Stimulated activated naive B cell treated with anti-CD40 and anti-IgM and Interleukin-4, amounts not matched to agents 10 μg/mL and 1 μg/mL and 100 μg/mL, for 72 hours (primary cell): ENCODE results near the gene ING5.

Source experiments
- ATAC-seq, 2 donors: fragments of 150-1000 bp; cut with Tn5 transposase; replicated peaks; 2 replicates each; pipeline ENCODE4 v1.10.0; 2021; ENCODE audit warnings: moderate library complexity in 1 of 2
- DNase-seq: peaks from one replicate; pipeline ENCODE4 v3.0.0; 2021
- H3K27ac Mint-ChIP-seq: one replicate; pipeline ENCODE4 v1.8.0; 2022; ENCODE audit warnings: mild to moderate bottlenecking, mixed read lengths
- H3K27me3 Mint-ChIP-seq, 2 donors: one replicate each; pipeline ENCODE4 v1.8.0; 2022; ENCODE audit warnings: mixed read lengths in 2 of 2
- H3K36me3 Mint-ChIP-seq, 2 donors: one replicate each; pipeline ENCODE4 v1.8.0; 2022; ENCODE audit warnings: mixed read lengths in 2 of 2, mild to moderate bottlenecking in 1 of 2
- H3K4me1 Mint-ChIP-seq, 2 donors: one replicate each; pipeline ENCODE4 v1.8.0; 2022; ENCODE audit warnings: mixed read lengths in 2 of 2, mild to moderate bottlenecking in 1 of 2
- H3K4me3 Mint-ChIP-seq, 2 donors: one replicate each; pipeline ENCODE4 v1.8.0; 2022; ENCODE audit warnings: mild to moderate bottlenecking in 2 of 2, mixed read lengths in 2 of 2, moderate library complexity in 1 of 2
- H3K9me3 Mint-ChIP-seq, 2 donors: one replicate each; pipeline ENCODE4 v1.8.0; 2022; ENCODE audit warnings: mixed read lengths in 2 of 2, mild to moderate bottlenecking in 1 of 2

ING5 gene

DNA sequence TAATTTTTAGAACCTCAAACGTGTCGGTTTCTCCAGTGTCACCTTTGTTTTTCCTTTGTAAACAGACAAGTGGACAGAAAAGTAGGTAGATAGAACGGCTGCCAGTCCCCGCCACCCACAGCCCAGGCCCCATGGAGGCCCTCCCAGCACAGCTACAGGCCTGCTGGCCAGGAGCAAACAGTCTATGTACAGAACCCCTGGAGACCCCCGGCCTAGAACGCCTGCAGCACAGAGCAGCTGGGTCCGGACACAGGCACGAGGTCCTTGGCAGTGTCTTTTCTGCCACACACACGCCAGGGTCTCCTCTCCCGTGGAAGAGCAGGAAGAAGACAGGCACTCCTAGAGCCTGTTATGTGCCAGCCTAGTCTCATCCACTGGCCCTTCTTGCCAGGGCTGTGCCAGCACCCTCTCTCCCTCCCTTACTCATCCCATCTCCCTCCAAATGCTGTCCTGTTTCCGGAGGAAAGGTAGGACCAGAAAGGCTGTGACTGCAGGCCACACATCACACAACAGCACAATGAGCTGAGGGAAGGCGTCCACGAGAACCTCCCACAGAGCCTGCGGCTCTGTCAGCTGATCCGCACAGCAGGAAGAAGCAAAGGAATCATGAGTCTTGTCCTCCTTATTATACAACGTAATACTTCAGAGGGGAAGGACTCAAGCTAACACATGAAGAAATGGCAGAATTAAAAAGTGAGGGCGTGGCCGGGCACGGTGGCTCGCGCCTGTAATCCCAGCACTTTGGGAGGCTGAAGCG is 22.9 kb upstream of the ING5 start:
- no peak for DNase-seq
- Mint-ChIP-seq H3K27me3 (no peaks in the 10 kb centered on the region), H3K4me3 (no peak overlapping the region), H3K36me3 (peaks cover 43 to 69% of the 10 kb centered on the region in 2 donors), H3K4me1 (peaks cover 5 to 18% of the 10 kb centered on the region in 2 donors), H3K9me3 (no peaks in the 10 kb centered on the region), H3K27ac (no peak overlapping the region)
- ATAC-seq: no peak

DNA sequence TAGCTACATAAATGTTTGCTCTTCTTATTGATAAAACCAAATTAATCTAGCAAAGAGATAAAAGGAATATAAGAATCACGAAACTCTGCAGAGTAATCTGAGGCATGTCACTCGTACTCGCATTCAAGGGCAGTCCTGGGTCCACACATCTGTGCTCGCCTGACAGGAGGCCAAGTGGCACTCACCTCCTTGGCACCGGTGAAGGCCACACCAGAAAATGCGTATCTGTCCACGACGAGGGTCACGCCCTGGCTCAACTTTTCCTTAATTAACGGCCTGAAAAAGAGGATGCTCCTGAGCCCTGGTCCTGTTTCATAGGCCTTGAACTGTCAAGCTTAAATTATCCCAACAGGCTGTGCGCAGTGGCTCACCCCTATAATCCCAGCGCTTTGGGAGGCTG is 21.8 kb upstream of the ING5 start:
- no peak overlapping the region for H3K4me3 Mint-ChIP-seq
- DNase-seq (no peak), ATAC-seq (no peak)
- no peaks in the 10 kb centered on the region for H3K27me3 Mint-ChIP-seq
- no peaks in the 10 kb centered on the region for H3K9me3 Mint-ChIP-seq
- peaks cover 7 to 25% of the 10 kb centered on the region in 2 donors for H3K4me1 Mint-ChIP-seq
- peaks cover 43 to 72% of the 10 kb centered on the region in 2 donors for H3K36me3 Mint-ChIP-seq
- no peak overlapping the region for H3K27ac Mint-ChIP-seq

DNA sequence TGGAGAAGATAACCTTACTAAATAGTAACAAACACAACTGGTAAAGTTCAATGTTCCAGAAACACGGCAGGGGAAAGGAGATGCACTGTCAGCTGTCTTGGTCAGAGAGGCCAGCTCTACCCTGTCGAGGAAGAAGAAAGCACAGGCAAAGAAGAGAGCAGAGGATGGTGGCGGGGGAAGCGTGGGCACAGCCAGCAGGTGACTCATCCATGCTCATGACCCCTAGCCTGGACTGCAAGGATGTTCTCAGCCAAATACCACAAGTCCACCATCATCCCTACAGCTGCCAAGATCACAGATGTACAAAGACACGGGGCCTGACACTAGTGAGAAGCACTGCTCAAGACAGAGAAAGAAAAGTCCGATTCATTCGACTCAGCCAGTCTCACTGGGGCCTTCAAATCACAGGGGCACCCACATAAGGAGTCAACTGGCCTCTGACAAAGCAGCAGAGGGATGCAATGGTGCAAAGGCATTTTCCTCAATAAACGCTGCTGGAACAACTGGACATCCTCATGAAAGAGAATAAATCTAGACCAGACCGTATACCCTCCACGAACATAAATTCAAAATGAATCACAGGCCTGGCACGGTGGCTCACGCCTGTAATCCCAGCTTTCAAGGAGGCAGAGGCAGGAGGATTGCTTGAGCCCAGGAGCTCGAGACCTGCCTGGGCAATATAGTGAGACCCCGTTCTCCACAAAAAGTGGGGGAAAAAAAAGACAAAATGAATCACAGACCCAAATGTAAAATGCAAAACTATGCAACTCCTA is 20.8 kb upstream of the ING5 start:
- ATAC-seq: no peak
- peaks cover 10 to 32% of the 10 kb centered on the region in 2 donors for H3K4me1 Mint-ChIP-seq
- no peaks in the 10 kb centered on the region for H3K9me3 Mint-ChIP-seq
- DNase-seq: no peak
- no peak overlapping the region for H3K4me3 Mint-ChIP-seq
- peak overlapping the region; percentile 4 for H3K27ac Mint-ChIP-seq
- H3K36me3 Mint-ChIP-seq: peaks cover 39 to 64% of the 10 kb centered on the region in 2 donors
- H3K27me3 Mint-ChIP-seq: no peaks in the 10 kb centered on the region

DNA sequence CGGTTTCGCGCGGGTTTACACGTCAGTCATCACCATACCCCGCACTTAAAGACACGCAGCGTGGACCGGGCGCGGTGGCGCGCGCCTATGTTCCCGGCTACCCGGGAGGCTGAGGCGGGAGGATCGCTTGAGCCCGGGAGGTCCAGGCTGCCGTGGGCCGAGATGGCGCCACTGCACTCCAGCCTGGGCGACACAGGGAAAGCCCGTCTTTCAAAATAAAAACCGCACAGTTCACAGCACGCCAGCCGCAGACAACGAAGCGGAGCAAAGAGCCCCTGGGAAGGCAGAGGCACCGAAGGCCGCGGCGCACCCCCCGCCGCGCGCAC is 15.6 kb upstream of the ING5 start:
- Mint-ChIP-seq H3K4me3 (peak overlapping the region; percentile 89 to 95), H3K9me3 (no peaks in the 10 kb centered on the region), H3K4me1 (peaks cover 17 to 35% of the 10 kb centered on the region in 2 donors), H3K27me3 (no peaks in the 10 kb centered on the region), H3K27ac (peak overlapping the region; percentile 99), H3K36me3 (peaks cover 24 to 34% of the 10 kb centered on the region in 2 donors)
- no peak for DNase-seq
- ATAC-seq: peak; percentile 24 to 35

DNA sequence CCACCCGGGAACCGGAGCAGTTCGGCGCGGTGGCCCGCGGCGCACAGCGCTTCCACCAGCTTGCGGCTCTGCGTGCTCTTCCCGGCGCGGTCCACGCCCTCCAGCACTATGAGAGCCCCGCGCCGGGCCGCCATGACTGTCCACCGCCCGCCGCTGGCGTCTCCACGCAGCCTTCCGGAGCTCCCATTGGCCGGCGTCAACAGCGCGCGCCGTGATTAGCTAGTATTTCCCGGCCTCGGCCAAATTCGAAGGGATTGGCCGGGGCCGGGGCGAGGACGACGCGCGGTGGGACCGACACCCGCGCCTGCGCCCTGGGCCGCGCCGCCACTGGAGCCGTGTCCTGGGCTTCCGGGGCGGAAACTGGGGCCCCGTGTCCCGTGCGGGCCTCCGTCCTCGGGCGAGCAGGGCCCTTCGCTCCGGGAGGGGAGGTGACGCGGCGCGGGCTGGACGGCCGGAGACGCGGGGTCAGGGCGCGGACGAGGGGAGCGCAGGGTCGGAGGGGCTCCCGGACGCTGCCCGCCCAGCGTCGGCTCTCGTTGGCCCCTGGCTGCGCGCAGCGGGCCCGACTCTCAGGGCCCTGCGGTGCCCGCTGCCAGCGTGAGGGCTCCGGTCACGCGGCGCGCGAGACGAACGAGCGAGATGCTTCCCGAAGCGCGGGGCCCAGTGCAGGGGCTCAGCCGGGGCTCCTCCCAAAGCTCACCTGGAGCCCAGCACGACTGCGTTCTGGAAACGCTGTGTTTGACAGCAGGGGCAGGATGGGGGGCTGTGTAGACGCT is 15.0 kb upstream of the ING5 start, which contains the start of gene DTYMK:
TSS of gene DTYMK (minus strand) at position 166 of the 776 bp plus-strand sequence. CDS start at position 134, 32 bp downstream.
- Mint-ChIP-seq H3K4me1 (peaks cover 17 to 31% of the 10 kb centered on the region in 2 donors), H3K27ac (peak within 1 kb of the TSS; percentile 99), H3K27me3 (no peaks in the 10 kb centered on the region), H3K36me3 (peaks cover 19 to 28% of the 10 kb centered on the region in 2 donors), H3K4me3 (peak within 1 kb of the TSS; percentile 89 to 95), H3K9me3 (no peaks in the 10 kb centered on the region)
- peak; percentile 95 to 97 for ATAC-seq
- peak; percentile 95 for DNase-seq

DNA sequence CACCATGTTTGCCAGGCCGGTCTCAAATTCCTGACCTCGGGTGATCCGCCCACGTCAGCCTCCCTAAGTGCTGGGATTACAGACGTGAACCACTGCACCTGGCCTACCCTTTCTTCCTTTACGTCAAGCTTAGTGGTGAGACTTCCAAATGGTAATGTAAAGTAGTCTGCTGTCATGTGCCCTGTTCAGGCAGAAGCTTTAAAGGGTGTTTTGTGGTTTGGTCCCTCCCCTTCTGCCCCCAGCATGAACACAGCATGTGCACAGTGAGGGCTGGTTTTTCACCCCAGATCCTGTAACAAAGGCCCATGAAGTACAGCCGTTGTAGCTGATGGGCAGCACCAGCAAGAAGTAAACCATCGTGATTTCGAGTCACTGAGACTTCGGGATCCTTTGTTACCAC is 12.5 kb upstream of the ING5 start:
- H3K27me3 Mint-ChIP-seq: no peaks in the 10 kb centered on the region
- DNase-seq (no peak), ATAC-seq (no peak)
- peaks cover 18 to 25% of the 10 kb centered on the region in 2 donors for H3K36me3 Mint-ChIP-seq
- peaks cover 14 to 23% of the 10 kb centered on the region in 2 donors for H3K4me1 Mint-ChIP-seq
- peak overlapping the region; percentile 37 for H3K27ac Mint-ChIP-seq
- no peaks in the 10 kb centered on the region for H3K9me3 Mint-ChIP-seq
- peak overlapping the region in 1 of 2 donors; percentile 32 for H3K4me3 Mint-ChIP-seq

DNA sequence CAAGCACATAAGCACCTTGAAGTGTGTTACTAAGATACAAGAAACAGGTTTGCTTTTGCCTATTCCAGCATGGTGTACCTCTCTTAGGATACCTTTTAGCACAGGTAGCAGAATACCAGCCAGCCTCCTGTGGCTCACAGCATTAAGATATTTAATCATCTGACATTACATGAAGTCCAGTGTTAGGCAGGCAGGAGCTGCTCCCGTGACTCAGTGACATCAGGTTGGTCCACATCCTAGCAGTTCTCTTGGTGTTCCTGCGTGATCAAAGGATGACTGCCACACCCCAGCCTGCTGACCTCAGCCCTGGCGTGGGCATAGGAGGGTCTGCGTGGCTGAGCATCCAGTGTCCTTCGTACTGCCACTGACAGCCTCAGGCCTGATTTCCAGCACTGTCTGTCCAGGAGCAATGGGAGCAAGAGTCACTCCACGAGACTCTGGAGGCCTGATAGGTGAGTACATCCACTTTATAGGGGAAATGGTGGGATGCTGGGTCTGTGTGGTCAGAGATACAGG is 11.6 kb upstream of the ING5 start:
- DNase-seq: no peak
- no peak overlapping the region for H3K4me3 Mint-ChIP-seq
- peaks cover 17 to 19% of the 10 kb centered on the region in 2 donors for H3K4me1 Mint-ChIP-seq
- H3K36me3 Mint-ChIP-seq: peaks cover 17 to 24% of the 10 kb centered on the region in 2 donors
- H3K9me3 Mint-ChIP-seq: no peaks in the 10 kb centered on the region
- no peak for ATAC-seq
- H3K27ac Mint-ChIP-seq: no peak overlapping the region
- no peaks in the 10 kb centered on the region for H3K27me3 Mint-ChIP-seq

DNA sequence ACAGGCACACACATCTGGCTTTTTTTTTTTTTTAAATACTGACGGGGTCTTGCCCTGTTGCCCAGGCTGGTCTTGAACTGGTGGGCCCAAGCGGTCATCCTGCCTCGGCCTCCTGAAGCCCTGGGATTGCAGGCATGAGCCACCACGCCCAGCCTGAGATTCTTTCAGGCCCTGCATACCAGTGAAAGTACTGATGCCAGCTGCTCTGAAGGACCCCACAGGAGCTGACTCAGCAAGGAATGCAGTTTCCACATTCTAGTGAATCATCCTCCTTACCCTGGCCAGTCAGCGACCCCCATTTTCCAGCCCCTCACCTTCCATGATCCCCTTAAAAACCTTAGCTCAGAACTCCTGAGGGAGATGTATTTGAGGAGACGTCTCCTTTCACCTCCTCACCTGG is 9.4 kb upstream of the ING5 start:
- H3K27ac Mint-ChIP-seq: peak overlapping the region; percentile 73
- no peak overlapping the region for H3K4me3 Mint-ChIP-seq
- no peak for DNase-seq
- H3K9me3 Mint-ChIP-seq: no peaks in the 10 kb centered on the region
- H3K27me3 Mint-ChIP-seq: no peaks in the 10 kb centered on the region
- peaks cover 21 to 36% of the 10 kb centered on the region in 2 donors for H3K36me3 Mint-ChIP-seq
- H3K4me1 Mint-ChIP-seq: peaks cover 13 to 15% of the 10 kb centered on the region in 2 donors
- ATAC-seq: no peak

DNA sequence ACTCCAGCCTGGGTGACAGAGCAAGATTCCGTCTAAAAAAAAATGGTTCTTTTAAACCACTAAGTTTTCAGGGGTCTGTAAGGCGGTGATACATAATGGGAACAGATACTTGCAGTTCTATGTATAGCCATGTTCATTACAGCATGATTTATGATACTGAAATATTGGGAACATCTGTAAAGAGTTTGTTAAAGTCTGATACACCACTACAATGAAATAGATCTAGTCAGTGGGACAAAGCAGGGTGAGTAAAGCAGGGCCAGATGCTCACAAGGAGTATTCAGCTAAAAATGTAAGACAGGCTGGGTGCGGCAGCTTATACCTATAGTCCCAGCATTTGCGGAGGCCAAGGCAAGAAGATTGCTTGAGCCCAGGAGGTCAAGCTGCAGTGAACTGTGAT is 6.2 kb upstream of the ING5 start:
- Mint-ChIP-seq H3K27me3 (no peaks in the 10 kb centered on the region), H3K27ac (peak overlapping the region; percentile 76), H3K36me3 (peaks cover 19 to 28% of the 10 kb centered on the region in 2 donors), H3K4me1 (peaks cover 5 to 18% of the 10 kb centered on the region in 2 donors), H3K4me3 (no peak overlapping the region), H3K9me3 (no peaks in the 10 kb centered on the region)
- DNase-seq (no peak), ATAC-seq (no peak)

DNA sequence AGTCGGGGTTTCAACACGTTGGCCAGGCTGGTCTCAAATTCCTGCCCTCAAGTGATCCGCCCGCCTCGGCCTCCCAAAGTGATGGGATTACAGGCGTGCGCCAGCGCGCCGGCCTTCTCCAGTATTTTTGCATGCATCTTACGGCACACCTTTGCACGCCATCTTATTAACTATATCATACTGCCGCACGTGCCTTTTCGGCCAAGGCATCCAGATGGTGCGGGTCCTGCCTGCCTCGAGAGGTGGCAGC is 765 bp upstream of the ING5 start:
- no peak for DNase-seq
- Mint-ChIP-seq H3K27ac (peak overlapping the region; percentile 99), H3K9me3 (no peaks in the 10 kb centered on the region), H3K27me3 (no peaks in the 10 kb centered on the region), H3K4me3 (peak overlapping the region; percentile 87 to 97), H3K36me3 (peaks cover 23 to 32% of the 10 kb centered on the region in 2 donors), H3K4me1 (peaks cover 17 to 45% of the 10 kb centered on the region in 2 donors)
- no peak for ATAC-seq

DNA sequence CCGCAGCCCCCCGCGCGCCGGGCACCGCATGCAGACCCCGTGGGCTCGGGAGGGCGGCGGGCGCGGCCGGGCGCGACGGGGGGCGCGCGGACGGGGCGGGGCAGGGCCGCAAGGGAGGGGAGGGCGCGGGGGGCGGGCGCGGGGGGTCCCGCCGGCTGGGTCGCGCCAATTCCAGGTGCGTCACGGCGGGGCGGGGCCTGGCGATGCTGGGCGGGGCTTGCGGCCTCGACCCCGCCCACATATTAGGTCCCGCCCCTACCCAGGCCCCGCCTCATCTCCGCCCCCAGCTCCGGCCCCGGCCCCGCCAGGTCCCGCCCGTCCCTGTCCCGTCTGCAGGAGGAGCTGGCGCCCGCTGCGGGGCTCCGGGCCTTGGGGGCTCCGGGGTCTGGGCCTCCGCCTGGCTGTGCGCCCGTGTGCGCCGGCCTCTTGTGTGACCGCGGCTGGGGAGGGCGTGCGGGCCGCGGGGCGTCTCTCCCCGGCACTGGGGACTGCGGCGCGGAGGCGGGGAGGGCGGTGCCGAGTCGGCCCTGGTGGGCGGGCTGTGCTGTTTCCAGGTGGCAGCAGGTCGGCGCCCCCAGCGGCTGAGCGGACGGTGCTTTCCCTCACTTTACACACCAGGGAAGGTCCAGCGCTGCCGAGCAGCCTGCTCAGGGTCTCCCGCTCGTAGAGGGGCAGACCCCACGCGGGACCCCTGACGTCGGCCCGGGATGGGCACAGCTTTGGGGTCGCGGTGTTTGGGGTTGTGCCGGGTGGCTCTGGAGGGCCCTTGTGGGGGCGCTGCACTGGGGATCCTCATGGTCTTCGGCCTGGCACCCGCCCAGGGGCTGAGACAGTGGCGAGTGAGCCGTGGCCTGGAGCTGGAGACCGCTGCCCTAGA is 554 bp downstream of the ING5 start:
- peak overlapping the region; percentile 99 for H3K27ac Mint-ChIP-seq
- H3K9me3 Mint-ChIP-seq: peaks cover 0 to 2% of the 10 kb centered on the region in 2 donors
- ATAC-seq (peak; percentile 71 to 73), DNase-seq (peak; percentile 91)
- peaks cover 17 to 45% of the 10 kb centered on the region in 2 donors for H3K4me1 Mint-ChIP-seq
- peak overlapping the region; percentile 87 to 88 for H3K4me3 Mint-ChIP-seq
- H3K36me3 Mint-ChIP-seq: peaks cover 33 to 39% of the 10 kb centered on the region in 2 donors
- H3K27me3 Mint-ChIP-seq: no peaks in the 10 kb centered on the region

DNA sequence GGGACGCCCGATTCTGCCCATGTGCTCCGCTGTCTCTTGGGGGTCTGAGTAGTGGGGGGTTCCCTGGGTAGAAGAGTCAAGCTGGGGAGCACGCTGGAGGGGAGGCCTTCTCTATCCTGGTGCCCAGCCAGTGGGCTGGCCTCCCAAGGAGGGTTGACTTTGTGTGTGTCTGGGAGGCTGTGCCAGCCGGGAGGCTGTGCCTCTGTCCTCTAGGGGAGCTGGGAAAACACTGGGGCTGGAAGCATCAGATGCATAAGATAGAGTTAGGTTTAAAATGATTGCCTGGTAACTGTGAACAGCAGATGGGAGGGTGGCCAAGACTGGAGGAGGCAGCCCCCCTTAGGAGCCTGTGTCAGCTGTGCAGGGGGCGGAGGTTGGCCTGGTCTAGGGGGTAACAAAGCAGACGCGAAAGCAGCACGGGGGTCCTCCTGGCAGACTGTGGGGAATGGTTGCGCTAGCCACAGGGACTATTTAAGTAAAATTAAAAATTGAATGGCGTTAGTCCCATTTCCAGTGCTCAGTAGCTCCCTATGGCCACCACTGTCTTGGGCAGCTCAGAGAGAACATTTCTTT is 1.3 kb downstream of the ING5 start:
- H3K4me1 Mint-ChIP-seq: peaks cover 17 to 42% of the 10 kb centered on the region in 2 donors
- H3K27me3 Mint-ChIP-seq: no peaks in the 10 kb centered on the region
- ATAC-seq (no peak), DNase-seq (no peak)
- H3K4me3 Mint-ChIP-seq: peak overlapping the region; percentile 87 to 88
- peak overlapping the region; percentile 95 for H3K27ac Mint-ChIP-seq
- H3K36me3 Mint-ChIP-seq: peaks cover 37 to 46% of the 10 kb centered on the region in 2 donors
- H3K9me3 Mint-ChIP-seq: peaks cover 0 to 2% of the 10 kb centered on the region in 2 donors

DNA sequence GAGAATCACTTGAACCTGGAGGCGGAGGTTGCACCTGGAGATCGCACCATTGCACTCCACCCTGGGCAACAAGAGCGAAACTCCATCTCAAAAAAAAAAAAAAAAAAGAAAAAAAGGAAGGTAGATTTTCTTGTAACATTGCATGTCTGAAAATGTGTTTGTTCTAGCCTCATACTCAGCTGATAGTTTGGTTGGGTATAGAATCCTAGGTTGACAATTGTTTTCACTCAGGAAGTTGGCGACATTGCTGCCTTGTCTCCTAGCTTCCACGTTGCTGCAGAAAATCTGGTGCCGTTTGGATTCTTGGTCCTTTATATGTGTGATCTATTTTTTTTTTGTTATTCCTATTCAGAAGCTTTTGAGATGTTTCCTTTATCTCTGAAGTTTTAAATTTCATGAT is 4.7 kb downstream of the ING5 start:
- H3K4me3 Mint-ChIP-seq: no peak overlapping the region
- H3K27ac Mint-ChIP-seq: no peak overlapping the region
- H3K4me1 Mint-ChIP-seq: peaks cover 12 to 26% of the 10 kb centered on the region in 2 donors
- peaks cover 48 to 66% of the 10 kb centered on the region in 2 donors for H3K36me3 Mint-ChIP-seq
- ATAC-seq (no peak), DNase-seq (no peak)
- peaks cover 0 to 2% of the 10 kb centered on the region in 2 donors for H3K9me3 Mint-ChIP-seq
- no peaks in the 10 kb centered on the region for H3K27me3 Mint-ChIP-seq
